CD4-positive, alpha-beta memory T cell (primary cell): Measurements from ENCODE around the gene PARD3B. TPM values are rescaled to one million over a fixed set of nuclear protein-coding genes. Genes with fewer than 3 reads are reported as not detected.

Experiments
- CTCF ChIA-PET: fragments of 350-600 bp; sonication (Branson Sonifier 250); formaldehyde crosslinking; loops from one replicate; lab custom pipeline; 2021; ENCODE audit warnings: inconsistent platforms; ENCODE audit not compliant: partially characterized antibody; lab: Charles Lee
- POLR2A ChIA-PET: fragments of 350-600 bp; sonication (Branson Sonifier 250); formaldehyde crosslinking; loops from one replicate; lab custom pipeline; 2021; ENCODE audit not compliant: partially characterized antibody; lab: Charles Lee
- DNase-seq, 5 donors: peaks; one replicate each; pipeline versions ENCODE4 v3.0.0 to v3.0.0-alpha.2; 2020 to 2022; ENCODE audit warnings: mixed read lengths in 1 of 5
- H3K27ac ChIP-seq: one replicate; pipeline ENCODE4 v1.7.0; 2013; ENCODE audit warnings: low read depth, low read length
- H3K27me3 ChIP-seq: 2 replicates; pipeline ENCODE4 v1.7.0; 2013; ENCODE audit warnings: mild to moderate bottlenecking, low read length, moderate library complexity; ENCODE audit not compliant: insufficient read depth
- H3K36me3 ChIP-seq: 2 replicates; pipeline ENCODE4 v1.7.0; 2013; ENCODE audit warnings: mild to moderate bottlenecking, low read length, moderate library complexity; ENCODE audit not compliant: insufficient read depth
- H3K4me1 ChIP-seq: 2 replicates; pipeline ENCODE4 v1.7.0; 2013; ENCODE audit warnings: mild to moderate bottlenecking, low read length, moderate library complexity; ENCODE audit not compliant: insufficient read depth
- H3K4me3 ChIP-seq, 2 donors: one replicate each; pipeline ENCODE4 v1.7.0; 2013; ENCODE audit warnings: low read length in 2 of 2, mild to moderate bottlenecking in 1 of 2
- H3K9me3 ChIP-seq, 2 donors: one replicate each; pipeline ENCODE4 v1.7.0; 2013; ENCODE audit warnings: low read length in 2 of 2, control low read depth in 1 of 2; ENCODE audit not compliant: control insufficient read depth in 1 of 2
- H3K27ac Mint-ChIP-seq, 7 donors: one replicate each; pipeline ENCODE4 v1.8.0; 2020 to 2021; ENCODE audit warnings: mixed read lengths in 7 of 7, mild to moderate bottlenecking in 6 of 7, inconsistent platforms in 3 of 7, moderate library complexity in 3 of 7
- H3K27me3 Mint-ChIP-seq, 2 donors: one replicate each; pipeline ENCODE4 v1.8.0; 2020 to 2021; ENCODE audit warnings: mixed read lengths in 2 of 2
- H3K36me3 Mint-ChIP-seq, 2 donors: one replicate each; pipeline ENCODE4 v1.8.0; 2020 to 2021; ENCODE audit warnings: mixed read lengths in 2 of 2, inconsistent platforms in 1 of 2, mild to moderate bottlenecking in 1 of 2
- H3K4me1 Mint-ChIP-seq, 4 donors: one replicate each; pipeline ENCODE4 v1.8.0; 2020 to 2021; ENCODE audit warnings: mixed read lengths in 4 of 4, mild to moderate bottlenecking in 1 of 4
- H3K4me3 Mint-ChIP-seq, 8 donors: one replicate each; pipeline ENCODE4 v1.8.0; 2020 to 2021; ENCODE audit warnings: mixed read lengths in 8 of 8, mild to moderate bottlenecking in 7 of 8, moderate library complexity in 6 of 8, inconsistent platforms in 3 of 8
- H3K9me3 Mint-ChIP-seq, 8 donors: one replicate each; pipeline ENCODE4 v1.8.0; 2020 to 2021; ENCODE audit warnings: mixed read lengths in 8 of 8, mild to moderate bottlenecking in 5 of 8, inconsistent platforms in 3 of 8, moderate library complexity in 1 of 8
- intact Hi-C: fragments of 100-400 bp; cut with micrococcal nuclease; formaldehyde crosslinking; loops from one replicate; pipeline ENCODE4 v1.15.1; 2023
- polyA plus RNA-seq, 2 donors: library from polyadenylated mRNA; unstranded; fragments of 300-500 nt; fragmentation: Illumina TruSeq; gene quantifications; one replicate each; pipeline ENCODE4 v1.2.3, GENCODE V29; 2021
- total RNA-seq, 2 experiments: library from RNA; stranded (reverse); gene quantifications; one replicate each; pipeline ENCODE4 v1.2.3, GENCODE V29; 2021

PARD3B gene
- total and polyA plus RNA-seq, 4 experiments from 2014 or later = 0.44 to 1.3 (median 1.2) TPM; not detected in 1

GRCh38 chr2:205643391-205643885, 1098.2 kb downstream of the PARD3B start:
- DNase-seq = no peak
- Histone ChIP-seq H3K27ac (no peak overlapping the region), H3K27me3 (no peaks in the 10 kb centered on the region), H3K4me3 (no peak overlapping the region), H3K4me1 (no peaks in the 10 kb centered on the region), H3K9me3 (no peaks in the 10 kb centered on the region), H3K36me3 (no peaks in the 10 kb centered on the region)
- Mint-ChIP-seq H3K27ac (no peak overlapping the region), H3K9me3 (peaks cover 0 to 3% (median 0%) of the 10 kb centered on the region in 8 donors), H3K4me1 (no peaks in the 10 kb centered on the region), H3K4me3 (no peak overlapping the region), H3K36me3 (no peaks in the 10 kb centered on the region), H3K27me3 (peaks cover 6 to 11% of the 10 kb centered on the region in 2 donors)
- intact Hi-C loops = no loop called here
- CTCF ChIA-PET = no interaction called here
- POLR2A ChIA-PET = no interaction called here

GRCh38 chr2:205644018-205644417, 1098.7 kb downstream of the PARD3B start:
- Histone ChIP-seq H3K9me3 (no peaks in the 10 kb centered on the region), H3K27me3 (no peaks in the 10 kb centered on the region), H3K36me3 (no peaks in the 10 kb centered on the region), H3K4me3 (no peak overlapping the region), H3K27ac (no peak overlapping the region), H3K4me1 (no peaks in the 10 kb centered on the region)
- Mint-ChIP-seq H3K4me3 (no peak overlapping the region), H3K4me1 (no peaks in the 10 kb centered on the region), H3K27me3 (peaks cover 6 to 11% of the 10 kb centered on the region in 2 donors), H3K9me3 (peaks cover 0 to 3% (median 0%) of the 10 kb centered on the region in 8 donors), H3K36me3 (no peaks in the 10 kb centered on the region), H3K27ac (no peak overlapping the region)
- CTCF ChIA-PET = no interaction called here
- DNase-seq = no peak
- POLR2A ChIA-PET = no interaction called here
- intact Hi-C loops = no loop called here

DNA sequence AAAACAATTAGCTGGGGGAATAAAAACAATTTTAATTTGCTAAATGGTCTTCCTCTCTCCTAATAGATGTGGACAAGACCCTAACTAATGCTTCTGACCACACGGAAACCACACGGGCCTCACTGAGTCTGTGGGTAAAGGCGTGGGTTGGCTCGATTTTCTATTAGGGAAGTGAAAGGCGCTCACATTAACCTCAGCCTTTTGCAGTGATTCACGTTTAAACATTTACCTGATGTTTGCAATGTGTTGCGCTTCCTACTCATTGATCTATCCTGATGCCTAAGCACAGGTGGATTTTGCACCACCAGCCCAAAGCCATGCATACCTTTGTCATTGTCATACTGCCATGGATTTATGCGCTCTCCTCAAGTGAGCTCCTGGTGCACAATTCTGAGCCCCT, 1101.4 kb downstream of the PARD3B start:
- Mint-ChIP-seq H3K4me3 (no peak overlapping the region), H3K9me3 (no peaks in the 10 kb centered on the region), H3K4me1 (no peaks in the 10 kb centered on the region), H3K36me3 (no peaks in the 10 kb centered on the region), H3K27ac (no peak overlapping the region), H3K27me3 (peaks cover 6 to 11% of the 10 kb centered on the region in 2 donors)
- CTCF ChIA-PET = no interaction called here
- H3K4me1 ChIP-seq = no peaks in the 10 kb centered on the region
- no peak for DNase-seq
- POLR2A ChIA-PET = no interaction called here
- H3K36me3 ChIP-seq = no peaks in the 10 kb centered on the region
- H3K27me3 ChIP-seq = no peaks in the 10 kb centered on the region
- no peak overlapping the region for H3K4me3 ChIP-seq
- H3K27ac ChIP-seq = no peak overlapping the region
- intact Hi-C loops = no loop called here
- H3K9me3 ChIP-seq = no peaks in the 10 kb centered on the region

- Histone ChIP-seq H3K9me3 (no peaks in the 10 kb centered on the region), H3K27me3 (no peaks in the 10 kb centered on the region), H3K4me3 (no peak overlapping the region), H3K27ac (no peak overlapping the region), H3K4me1 (no peaks in the 10 kb centered on the region), H3K36me3 (no peaks in the 10 kb centered on the region)
- DNase-seq = no peak
- intact Hi-C loops = no loop called here
- Mint-ChIP-seq H3K4me1 (no peaks in the 10 kb centered on the region), H3K9me3 (no peaks in the 10 kb centered on the region), H3K36me3 (no peaks in the 10 kb centered on the region), H3K4me3 (no peak overlapping the region), H3K27me3 (peaks cover 0 to 3% of the 10 kb centered on the region in 2 donors), H3K27ac (no peak overlapping the region)
- POLR2A ChIA-PET = no interaction called here
- CTCF ChIA-PET = no interaction called here
Measured at GRCh38 chr2:205650450-205650849, 1105.2 kb downstream of the PARD3B start.

DNA sequence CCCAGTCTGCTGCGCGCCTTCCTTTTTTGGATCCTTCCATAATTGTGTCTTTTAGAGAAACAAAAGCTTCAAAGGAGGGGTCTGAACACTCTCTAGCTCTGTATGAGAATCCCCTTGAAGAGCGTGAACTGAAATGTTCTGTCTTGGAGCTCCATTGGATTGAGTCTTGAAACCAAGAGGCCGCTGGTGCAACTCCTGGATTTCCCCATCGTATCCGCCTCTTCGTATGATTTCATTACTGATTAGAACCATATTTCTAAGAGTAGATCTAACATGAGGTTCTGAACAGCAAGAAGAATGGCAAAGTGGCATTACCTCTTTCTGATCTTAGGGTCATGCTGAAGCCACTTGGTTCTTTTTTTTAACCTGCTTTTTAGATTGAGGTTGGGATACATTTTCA, 1105.7 kb downstream of the PARD3B start:
- DNase-seq = no peak
- H3K4me1 Mint-ChIP-seq = no peaks in the 10 kb centered on the region
- no peak overlapping the region for H3K4me3 Mint-ChIP-seq
- no peaks in the 10 kb centered on the region for H3K27me3 ChIP-seq
- H3K9me3 Mint-ChIP-seq = no peaks in the 10 kb centered on the region
- H3K4me1 ChIP-seq = no peaks in the 10 kb centered on the region
- no peak overlapping the region for H3K4me3 ChIP-seq
- ChIA-PET POLR2A (no interaction called here), CTCF (no interaction called here)
- peaks cover 0 to 4% of the 10 kb centered on the region in 2 donors for H3K27me3 Mint-ChIP-seq
- intact Hi-C loops = no loop called here
- no peaks in the 10 kb centered on the region for H3K9me3 ChIP-seq
- H3K36me3 Mint-ChIP-seq = no peaks in the 10 kb centered on the region
- no peaks in the 10 kb centered on the region for H3K36me3 ChIP-seq
- no peak overlapping the region for H3K27ac Mint-ChIP-seq
- H3K27ac ChIP-seq = no peak overlapping the region

DNA sequence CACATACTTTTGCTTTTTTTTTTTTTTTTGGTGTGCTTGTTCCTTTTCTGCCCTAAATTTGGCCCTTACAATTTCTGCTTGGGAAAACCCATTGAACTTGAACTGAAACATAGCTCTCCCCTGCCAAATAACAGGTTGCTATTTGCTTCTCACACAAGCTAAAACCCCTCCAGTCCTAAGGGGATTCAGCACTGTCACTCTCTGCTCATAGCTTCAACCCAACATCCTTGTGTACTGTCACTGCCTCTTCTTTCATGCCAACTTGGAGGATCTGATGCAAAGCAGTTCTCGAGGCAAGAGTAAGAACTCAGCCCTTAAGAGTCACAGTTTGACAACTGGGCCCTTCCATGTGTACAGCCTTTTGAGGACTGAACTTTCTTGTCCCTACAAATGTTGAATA, 1106.4 kb downstream of the PARD3B start:
- no peaks in the 10 kb centered on the region for H3K36me3 Mint-ChIP-seq
- POLR2A ChIA-PET = no interaction called here
- no peaks in the 10 kb centered on the region for H3K9me3 Mint-ChIP-seq
- Histone ChIP-seq H3K4me1 (no peaks in the 10 kb centered on the region), H3K9me3 (no peaks in the 10 kb centered on the region), H3K27ac (no peak overlapping the region), H3K27me3 (no peaks in the 10 kb centered on the region), H3K36me3 (no peaks in the 10 kb centered on the region), H3K4me3 (no peak overlapping the region)
- DNase-seq = no peak
- CTCF ChIA-PET = no interaction called here
- no peak overlapping the region for H3K27ac Mint-ChIP-seq
- intact Hi-C loops = no loop called here
- peaks cover 2 to 4% of the 10 kb centered on the region in 2 donors for H3K27me3 Mint-ChIP-seq
- H3K4me3 Mint-ChIP-seq = no peak overlapping the region
- H3K4me1 Mint-ChIP-seq = no peaks in the 10 kb centered on the region

GRCh38 chr2:205654878-205655605, 1109.8 kb downstream of the PARD3B start:
- H3K27ac Mint-ChIP-seq = no peak overlapping the region
- no peaks in the 10 kb centered on the region for H3K9me3 Mint-ChIP-seq
- H3K27me3 Mint-ChIP-seq = peaks cover 2 to 5% of the 10 kb centered on the region in 2 donors
- H3K4me3 Mint-ChIP-seq = no peak overlapping the region
- ChIA-PET POLR2A (no interaction called here), CTCF (interaction anchor here (1.4 kb wide), 1 partner anchor 19 kb away, joined by 4 read pairs; no protein-coding TSS in a partner anchor)
- H3K36me3 Mint-ChIP-seq = no peaks in the 10 kb centered on the region
- intact Hi-C loops = no loop called here
- Histone ChIP-seq H3K4me3 (no peak overlapping the region), H3K27ac (no peak overlapping the region), H3K4me1 (no peaks in the 10 kb centered on the region), H3K36me3 (no peaks in the 10 kb centered on the region), H3K9me3 (no peaks in the 10 kb centered on the region), H3K27me3 (no peaks in the 10 kb centered on the region)
- H3K4me1 Mint-ChIP-seq = peaks cover 0 to 2% (median 1%) of the 10 kb centered on the region in 4 donors
- no peak for DNase-seq
